ENCODE data around the gene CBX1.
"Not testable (repeated sequence)": the region's sequence is repeated elsewhere in the genome, so short reads cannot be mapped to it uniquely, and the experiment has no call there.

CBX1 gene

GRCh38 chr17:48123111-48123510 is 21.8 kb upstream of the CBX1 start:
- no peak for DNase-seq (ENCODE audit: low spot score)

GRCh38 chr17:48122665-48123045 is 21.4 kb upstream of the CBX1 start:
- DNase-seq (ENCODE audit: low spot score): no peak

DNA sequence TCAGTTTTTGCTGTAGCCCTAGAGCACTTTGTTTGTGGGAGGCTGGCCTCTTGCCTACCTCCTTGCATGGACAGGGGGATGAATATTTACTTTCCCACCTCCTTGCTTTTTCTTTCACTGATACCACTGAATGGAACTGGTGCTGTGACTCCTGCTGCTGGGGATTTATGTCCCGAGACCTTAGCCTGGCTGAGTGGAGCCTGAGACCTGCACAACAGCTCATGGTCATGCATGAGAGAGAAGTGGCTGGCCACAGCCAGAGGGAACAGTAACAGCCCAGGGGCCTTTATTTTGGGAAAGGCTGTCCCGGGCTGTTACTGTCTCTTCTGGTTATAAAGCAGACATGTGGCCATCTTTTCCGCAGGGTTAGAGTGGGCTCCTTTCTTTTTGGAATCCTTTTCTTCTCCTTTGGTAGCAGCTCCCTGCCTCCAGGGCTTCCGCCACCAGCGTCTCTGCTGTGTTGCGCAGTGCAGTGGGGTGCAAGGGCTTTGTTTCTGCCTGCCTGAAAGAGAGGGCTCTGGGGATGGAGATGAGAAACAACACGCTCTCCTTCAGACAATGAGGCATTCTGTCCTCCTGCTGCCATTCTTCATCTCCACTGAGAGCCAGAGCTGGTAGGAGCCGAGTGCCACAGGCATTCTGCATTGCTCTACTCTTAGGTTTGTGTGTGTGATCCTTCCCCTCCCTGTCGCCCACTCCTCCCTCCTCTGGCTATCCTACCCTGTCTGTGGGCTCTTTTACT is 20.8 kb upstream of the CBX1 start:
- no peak for DNase-seq (ENCODE audit: low spot score)

- DNase-seq (ENCODE audit: low spot score): no peak
Measured at GRCh38 chr17:48113201-48113676, 12.0 kb upstream of the CBX1 start.

DNA sequence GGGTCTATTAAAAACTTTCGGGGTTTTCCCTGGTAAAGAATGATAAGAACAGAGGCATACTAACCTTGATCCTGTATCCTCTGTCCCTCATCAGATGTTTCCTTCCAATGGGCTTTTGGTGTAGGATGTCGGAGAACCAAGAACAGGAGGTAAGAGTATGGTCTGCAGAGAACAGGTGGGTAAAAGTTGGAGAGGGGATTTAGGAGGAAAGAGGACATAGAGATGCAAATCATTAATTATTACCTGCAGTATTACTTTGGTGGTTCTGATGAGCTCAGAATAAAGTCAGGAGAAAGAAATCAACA is 10.6 kb upstream of the CBX1 start:
- no peak for DNase-seq (ENCODE audit: low spot score)

- DNase-seq (ENCODE audit: low spot score): no peak
Measured at GRCh38 chr17:48110761-48111160, 9.5 kb upstream of the CBX1 start.

- peak; percentile 91 for DNase-seq (ENCODE audit: low spot score)
Measured at GRCh38 chr17:48107137-48108055, 6.1 kb upstream of the CBX1 start, which contains the start of gene SNX11. Gene SNX11 (plus strand): TSS chr17:48107766. CDS start chr17:48112044, 4,278 bp downstream.

- DNase-seq (ENCODE audit: low spot score): no peak
Measured at GRCh38 chr17:48106802-48107136, 5.5 kb upstream of the CBX1 start.

DNA sequence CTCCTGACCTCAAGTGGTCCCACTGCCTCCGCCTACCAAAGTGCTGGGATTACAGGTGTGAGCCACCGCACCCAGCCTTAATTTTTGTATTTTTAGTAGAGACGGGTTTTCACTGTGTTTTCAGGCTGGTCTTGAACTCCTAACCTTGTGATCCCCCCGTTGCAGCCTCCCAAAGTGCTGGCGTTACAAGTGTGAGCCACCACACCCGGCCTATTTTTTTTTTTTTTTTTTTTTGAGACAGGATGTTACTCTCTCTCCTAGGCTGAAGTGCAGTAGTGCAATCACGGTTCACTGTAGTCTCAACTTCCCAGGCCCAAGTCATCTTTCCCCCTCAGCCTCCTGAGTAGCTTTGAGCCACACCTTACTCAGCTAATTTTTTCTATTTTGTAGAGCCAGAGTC is 3.2 kb upstream of the CBX1 start:
- DNase-seq (ENCODE audit: low spot score): no peak

DNA sequence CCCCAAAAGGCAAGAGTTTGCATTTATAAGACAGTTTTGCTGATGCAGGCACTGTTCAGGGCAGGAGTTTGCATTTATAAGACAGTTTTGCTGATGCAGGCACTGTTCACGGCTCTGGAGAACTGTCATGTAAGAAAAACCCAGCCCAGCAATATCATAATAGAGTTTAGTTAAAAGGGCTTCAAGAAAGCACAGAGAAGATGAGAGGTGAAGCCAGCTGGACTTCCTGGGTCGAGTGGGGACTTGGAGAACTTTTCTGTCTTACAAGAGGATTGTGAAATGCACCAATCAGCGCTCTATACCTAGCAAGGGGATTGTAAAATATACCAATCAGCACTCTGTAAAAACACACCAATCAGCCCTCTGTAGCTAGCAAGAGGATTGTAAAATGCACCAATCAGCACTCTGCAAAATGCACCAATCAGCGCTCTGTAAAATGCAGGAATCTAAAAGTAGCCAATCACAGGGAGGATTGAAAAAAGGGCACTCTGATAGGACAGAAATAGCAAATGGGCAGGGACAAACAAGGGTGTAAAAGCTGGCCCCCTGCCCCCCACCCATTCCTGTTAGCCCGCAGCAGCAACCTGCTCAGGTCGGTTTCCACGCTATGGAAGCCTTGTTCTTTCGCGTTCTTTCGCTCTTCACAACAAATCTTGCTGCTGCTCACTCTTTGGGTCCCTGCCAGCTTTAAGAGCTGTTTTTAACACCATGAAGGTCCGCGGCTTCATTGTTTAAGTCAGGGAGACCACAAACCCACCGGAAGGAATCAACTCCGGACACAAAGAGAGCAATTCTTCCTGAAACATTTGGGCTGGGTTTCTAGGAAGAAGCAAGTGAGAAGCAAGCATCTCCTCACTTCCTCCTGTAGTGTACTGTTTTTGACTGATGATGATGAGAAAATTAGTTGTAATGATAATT is 1.8 kb upstream of the CBX1 start:
- no peak for DNase-seq (ENCODE audit: low spot score)

GRCh38 chr17:48102043-48102750 is 919 bp upstream of the CBX1 start:
- no peak for DNase-seq (ENCODE audit: low spot score)

- DNase-seq (ENCODE audit: low spot score): peak; percentile 74
Measured at GRCh38 chr17:48100591-48101011, 677 bp downstream of the CBX1 start.

- no peak for DNase-seq (ENCODE audit: low spot score)
Measured at GRCh38 chr17:48100160-48100559, 1.1 kb downstream of the CBX1 start.

GRCh38 chr17:48095611-48096010 is 5.7 kb downstream of the CBX1 start:
- DNase-seq (ENCODE audit: low spot score): no peak

DNA sequence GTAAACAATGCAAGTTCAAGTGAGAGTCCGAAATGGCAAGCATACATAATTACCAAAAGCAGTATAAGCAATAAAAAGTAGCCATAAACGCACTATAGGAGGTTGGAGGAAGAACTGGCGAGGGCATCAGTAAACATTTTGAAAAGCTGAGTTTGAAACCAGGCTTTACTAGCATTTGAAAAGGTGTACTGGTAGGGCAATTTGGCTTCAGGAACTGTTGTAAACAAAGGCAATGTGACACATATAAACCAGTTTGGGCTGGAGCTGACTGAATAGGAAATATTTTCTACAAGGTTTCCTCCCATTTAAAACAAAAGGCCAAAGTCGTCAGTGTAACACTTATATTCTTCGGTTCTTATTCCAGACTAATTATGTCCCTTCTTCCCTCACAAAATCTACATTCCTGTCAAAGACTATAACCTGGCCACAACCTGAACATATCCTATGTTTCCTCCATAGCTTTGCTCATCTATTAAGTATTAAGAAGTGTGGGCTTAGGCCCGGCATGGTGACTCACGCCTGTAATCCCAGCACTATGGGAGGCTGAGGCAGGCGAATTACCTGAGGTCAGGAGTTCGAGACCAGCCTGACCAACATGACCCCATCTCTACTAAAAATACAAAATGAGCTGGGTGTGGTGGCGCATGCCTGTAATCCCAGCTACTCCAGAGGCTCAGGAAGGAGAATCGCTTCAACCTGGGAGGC is 7.8 kb downstream of the CBX1 start:
- no peak for DNase-seq (ENCODE audit: low spot score)

DNA sequence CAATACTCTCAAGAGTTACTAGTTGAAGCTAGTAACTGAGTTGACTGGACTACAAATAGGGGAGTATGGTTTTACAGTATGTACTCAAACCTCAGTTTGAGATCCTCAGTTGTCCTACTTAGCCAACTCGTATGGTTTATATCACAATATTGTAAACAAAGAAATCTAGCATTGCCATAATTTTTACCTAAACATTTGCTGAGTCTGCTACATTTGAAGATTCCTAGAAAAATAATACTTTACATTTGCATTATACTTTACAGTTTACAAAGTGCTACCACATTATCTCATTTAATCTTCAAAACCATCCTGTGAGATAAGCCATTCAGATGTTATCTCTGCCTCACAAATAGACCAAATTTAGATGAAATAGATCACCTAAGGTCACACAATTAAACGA is 16.3 kb downstream of the CBX1 start:
- DNase-seq (ENCODE audit: low spot score): no peak

- no peak for DNase-seq (ENCODE audit: low spot score)
Measured at GRCh38 chr17:48081858-48082257, 19.4 kb downstream of the CBX1 start.

DNA sequence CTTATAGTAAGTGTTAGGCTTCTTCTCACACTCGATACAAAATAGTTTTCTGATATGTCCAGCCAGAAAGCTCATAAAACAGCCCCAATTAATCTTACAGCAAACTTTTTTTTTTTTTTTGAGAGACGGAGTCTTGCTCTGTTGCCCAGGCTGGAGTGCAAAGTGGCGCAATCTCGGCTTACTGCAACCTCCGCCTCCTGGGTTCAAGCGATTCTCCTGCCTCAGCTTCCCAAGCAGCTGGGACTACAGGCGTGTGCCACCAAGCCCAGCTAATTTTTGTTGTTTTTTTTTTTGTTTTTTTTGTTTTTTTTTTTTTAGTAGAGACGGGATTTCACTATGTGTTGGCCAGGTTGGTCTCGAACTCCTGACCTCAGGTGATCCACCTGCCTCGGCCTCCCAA is 24.1 kb downstream of the CBX1 start:
- DNase-seq (ENCODE audit: low spot score): not testable (repeated sequence)

DNA sequence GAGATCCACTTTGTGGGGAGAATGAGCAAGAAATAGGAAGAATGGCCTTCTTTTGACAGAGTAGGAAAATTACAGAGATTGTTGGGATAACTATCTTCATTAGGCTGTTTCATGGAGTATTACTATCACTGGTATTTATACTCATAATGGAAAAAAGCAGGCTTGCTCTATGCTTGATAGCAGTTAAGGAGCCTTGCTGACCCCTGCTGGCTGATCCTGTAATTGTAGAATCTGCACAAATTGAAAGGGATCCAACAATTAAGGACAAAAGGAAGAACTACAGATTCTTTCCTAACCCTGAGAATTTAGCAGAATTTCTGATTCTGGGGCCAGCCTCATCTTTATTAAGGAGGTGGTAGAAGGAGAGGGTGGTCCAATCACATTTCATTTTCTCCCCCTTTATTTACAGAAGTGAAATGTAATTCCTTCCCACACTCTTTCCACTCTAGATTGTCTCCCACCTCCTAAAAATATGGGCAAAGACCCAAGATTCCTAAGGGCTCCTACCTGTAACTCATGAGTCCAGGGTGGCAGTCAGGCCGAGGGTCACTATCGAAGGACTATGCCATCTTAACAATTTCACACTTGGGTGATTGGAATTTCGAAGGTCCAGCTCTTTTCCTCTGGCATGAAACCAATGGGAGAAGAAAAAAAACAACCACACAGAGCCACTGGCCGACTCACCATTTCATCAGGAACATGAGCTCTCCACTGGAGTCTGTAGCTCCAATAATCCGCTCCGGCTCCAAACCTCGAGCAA is 26.8 kb downstream of the CBX1 start:
- DNase-seq (ENCODE audit: low spot score): peak; percentile 64

DNA sequence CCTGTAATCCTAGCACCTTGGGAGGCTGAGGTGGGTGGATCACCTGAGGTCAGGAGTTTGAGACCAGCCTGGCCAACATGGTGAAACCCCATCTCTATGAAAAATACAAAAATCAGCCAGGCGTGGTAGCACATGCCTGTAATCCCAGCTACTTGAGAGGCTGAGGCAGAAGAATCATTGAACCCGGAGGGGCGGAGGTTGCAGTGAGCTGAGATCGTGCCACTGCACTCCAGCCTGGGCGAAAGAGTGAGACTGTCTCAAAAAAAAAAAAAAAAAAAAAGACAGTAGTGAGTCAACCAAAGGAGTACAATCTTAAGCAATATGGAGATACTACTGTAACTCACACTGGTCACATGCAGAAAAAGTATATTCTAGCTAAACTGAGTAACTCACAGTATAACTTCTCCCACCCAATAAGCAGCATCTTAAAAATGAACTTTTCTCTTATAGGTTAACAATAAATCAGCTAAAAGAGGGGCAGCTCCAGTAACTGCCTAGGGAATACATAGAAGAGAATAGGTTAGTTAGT is 27.6 kb downstream of the CBX1 start:
- DNase-seq (ENCODE audit: low spot score): not testable (repeated sequence)

Data from SW480 (cell line).